GM21360 (cell line): ENCODE data around the gene CPSF6.

Experiments
- ATAC-seq: cut with Tn5 transposase; IDR thresholded peaks from one replicate; pipeline ENCODE4 v1.9.1; 2021; ENCODE audit warnings: mild to moderate bottlenecking, moderate library complexity; ENCODE audit not compliant: unreplicated experiment

The CPSF6 gene

DNA sequence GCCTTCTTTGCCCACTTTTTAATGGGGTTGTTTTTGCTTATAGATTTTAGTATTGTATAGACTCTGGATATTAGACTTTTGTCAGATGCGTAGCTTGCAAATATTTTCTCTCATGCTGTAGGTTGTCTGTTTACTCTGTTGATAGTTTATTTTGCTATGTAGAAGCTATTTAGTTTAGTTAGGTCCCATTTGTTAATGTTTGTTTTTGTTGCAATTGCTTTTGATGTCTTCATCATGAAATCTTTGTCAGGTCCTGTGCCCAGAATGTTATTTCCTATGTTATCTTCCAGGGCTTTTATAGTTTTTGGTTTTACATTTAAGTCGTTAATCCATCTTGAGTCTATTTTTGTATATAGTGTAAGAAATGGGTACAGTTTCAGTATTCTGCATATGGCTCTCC lies 78.9 kb downstream of the CPSF6 start:
- no peak for ATAC-seq

GRCh38 chr12:69321351-69321750 lies 82.0 kb downstream of the CPSF6 start:
- ATAC-seq = no peak
